Measurements from ENCODE around the gene TENM3. TPM values are rescaled to one million over a fixed set of nuclear protein-coding genes. Genes with fewer than 3 reads are reported as not detected.

TENM3 gene
- total RNA-seq, 4 donors from 2014 or later: 0.18 to 9.4 (median 1.5) TPM

DNA sequence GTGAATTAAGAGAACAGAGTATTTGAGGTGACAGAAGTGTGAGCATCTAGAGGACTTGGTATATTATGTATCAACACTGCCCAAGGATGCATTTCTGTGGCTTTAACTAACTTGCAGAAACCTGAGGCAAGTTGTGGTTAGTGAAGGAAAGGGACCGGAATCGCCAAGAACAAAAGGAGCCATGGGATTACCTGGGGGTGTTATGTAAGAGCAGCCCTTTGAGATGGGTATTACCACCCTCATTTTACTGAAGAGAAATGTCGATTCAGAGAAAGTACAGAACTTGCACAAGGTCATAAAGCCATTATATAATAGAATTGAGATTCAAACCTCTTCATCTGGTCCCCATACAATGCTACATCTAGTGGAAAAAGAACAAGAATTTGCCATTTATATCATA, 14.3 kb downstream of the TENM3 start:
- DNase-seq: no peak
- Histone ChIP-seq H3K27me3 (no peaks in the 10 kb centered on the region), H3K4me1 (no peaks in the 10 kb centered on the region), H3K9me3 (no peaks in the 10 kb centered on the region), H3K27ac (no peak overlapping the region), H3K4me3 (no peak overlapping the region), H3K36me3 (no peaks in the 10 kb centered on the region)
- TF ChIP-seq, protein P1, sequence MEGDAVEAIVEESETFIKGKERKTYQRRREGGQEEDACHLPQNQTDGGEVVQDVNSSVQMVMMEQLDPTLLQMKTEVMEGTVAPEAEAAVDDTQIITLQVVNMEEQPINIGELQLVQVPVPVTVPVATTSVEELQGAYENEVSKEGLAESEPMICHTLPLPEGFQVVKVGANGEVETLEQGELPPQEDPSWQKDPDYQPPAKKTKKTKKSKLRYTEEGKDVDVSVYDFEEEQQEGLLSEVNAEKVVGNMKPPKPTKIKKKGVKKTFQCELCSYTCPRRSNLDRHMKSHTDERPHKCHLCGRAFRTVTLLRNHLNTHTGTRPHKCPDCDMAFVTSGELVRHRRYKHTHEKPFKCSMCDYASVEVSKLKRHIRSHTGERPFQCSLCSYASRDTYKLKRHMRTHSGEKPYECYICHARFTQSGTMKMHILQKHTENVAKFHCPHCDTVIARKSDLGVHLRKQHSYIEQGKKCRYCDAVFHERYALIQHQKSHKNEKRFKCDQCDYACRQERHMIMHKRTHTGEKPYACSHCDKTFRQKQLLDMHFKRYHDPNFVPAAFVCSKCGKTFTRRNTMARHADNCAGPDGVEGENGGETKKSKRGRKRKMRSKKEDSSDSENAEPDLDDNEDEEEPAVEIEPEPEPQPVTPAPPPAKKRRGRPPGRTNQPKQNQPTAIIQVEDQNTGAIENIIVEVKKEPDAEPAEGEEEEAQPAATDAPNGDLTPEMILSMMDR (IDR thresholded peaks at IDR 0.05): no peak
- TF ChIP-seq POLR2A (IDR thresholded peaks at IDR 0.05): no peak

DNA sequence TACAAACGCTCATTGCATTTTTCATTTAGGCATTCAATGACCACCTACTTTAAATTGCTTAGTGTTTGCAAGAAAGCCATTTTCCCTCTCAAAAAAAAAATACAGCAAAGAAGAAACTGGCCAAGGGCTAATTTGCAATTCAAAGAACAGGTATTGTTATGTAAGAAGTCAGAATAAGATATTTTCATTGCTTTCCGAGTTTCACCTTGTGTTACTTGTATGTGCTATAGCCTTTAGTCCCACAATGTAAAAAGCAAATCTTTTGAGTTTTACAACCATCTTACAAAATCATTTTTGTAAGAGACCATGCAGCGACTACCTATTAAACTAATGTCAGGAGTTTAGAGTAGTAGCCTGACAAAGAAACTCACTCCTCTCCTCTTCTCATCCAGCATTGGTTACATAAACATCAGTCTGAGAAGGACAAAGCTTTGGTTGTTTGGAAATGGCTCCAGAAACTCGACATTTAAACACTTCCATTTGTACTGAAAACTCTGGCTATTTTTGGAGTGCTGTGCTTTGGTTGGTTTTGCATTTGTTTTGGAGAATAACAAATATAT, 15.3 kb downstream of the TENM3 start:
- H3K27me3 ChIP-seq: no peaks in the 10 kb centered on the region
- no peak for DNase-seq
- H3K9me3 ChIP-seq: no peaks in the 10 kb centered on the region
- no peak overlapping the region for H3K27ac ChIP-seq
- no peaks in the 10 kb centered on the region for H3K36me3 ChIP-seq
- TF ChIP-seq, protein P1 (IDR thresholded peaks at IDR 0.05): no peak
- no peak overlapping the region for H3K4me3 ChIP-seq
- H3K4me1 ChIP-seq: no peaks in the 10 kb centered on the region

DNA sequence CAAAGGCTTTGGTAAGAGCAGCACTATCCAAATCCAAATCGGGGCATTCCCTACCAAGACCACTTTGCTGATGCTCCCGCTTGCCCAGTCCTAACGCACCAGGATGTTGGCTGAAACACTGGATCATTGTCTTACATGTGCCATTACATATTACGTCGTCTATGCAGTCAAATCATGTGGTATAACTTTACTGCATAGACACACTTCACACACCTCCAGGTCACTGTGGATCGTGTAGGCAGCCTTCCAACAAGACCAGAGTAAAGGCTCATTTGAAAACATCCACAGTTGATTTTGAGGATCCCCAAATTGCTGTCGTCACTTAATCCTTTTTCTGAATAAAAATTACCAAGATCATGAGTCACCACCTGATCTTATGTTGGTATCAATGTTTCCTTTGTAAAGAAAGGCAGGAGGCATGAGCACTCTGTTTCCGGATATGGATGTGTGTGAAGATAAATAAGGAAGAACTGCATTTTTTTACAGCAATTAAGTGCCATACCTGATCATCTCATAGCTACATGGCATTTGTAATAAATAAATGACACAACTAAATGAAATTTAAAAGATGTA, 18.5 kb downstream of the TENM3 start:
- Histone ChIP-seq H3K27me3 (no peaks in the 10 kb centered on the region), H3K27ac (no peak overlapping the region), H3K4me1 (no peaks in the 10 kb centered on the region), H3K9me3 (no peaks in the 10 kb centered on the region), H3K4me3 (no peak overlapping the region), H3K36me3 (no peaks in the 10 kb centered on the region)
- TF ChIP-seq, protein P1 (IDR thresholded peaks at IDR 0.05): no peak
- no peak for TF ChIP-seq POLR2A (IDR thresholded peaks at IDR 0.05)
- DNase-seq: no peak

DNA sequence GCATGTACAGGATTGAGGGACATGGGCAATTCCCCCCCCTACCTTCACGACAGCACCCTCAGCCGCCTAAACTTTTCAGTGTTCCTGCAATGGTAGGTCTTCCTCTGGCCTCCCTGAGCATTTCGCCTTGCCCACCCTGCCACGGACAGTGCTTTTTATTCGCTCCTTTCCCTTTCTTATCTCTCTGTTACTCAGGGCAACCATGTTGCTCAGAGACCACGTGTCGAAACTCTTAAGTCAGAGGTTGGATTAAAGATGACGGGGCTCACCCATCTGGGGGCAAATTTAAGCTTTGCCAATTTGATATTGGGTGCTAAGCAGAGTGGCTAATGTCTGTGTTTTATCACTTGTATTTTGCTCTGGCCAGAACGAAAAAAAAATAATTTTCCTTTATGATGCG, 20.4 kb downstream of the TENM3 start:
- Histone ChIP-seq H3K27me3 (no peaks in the 10 kb centered on the region), H3K9me3 (no peaks in the 10 kb centered on the region), H3K27ac (no peak overlapping the region), H3K36me3 (no peaks in the 10 kb centered on the region), H3K4me1 (no peaks in the 10 kb centered on the region), H3K4me3 (no peak overlapping the region)
- TF ChIP-seq, protein P1 (IDR thresholded peaks at IDR 0.05): no peak
- no peak for TF ChIP-seq POLR2A (IDR thresholded peaks at IDR 0.05)
- no peak for DNase-seq

DNA sequence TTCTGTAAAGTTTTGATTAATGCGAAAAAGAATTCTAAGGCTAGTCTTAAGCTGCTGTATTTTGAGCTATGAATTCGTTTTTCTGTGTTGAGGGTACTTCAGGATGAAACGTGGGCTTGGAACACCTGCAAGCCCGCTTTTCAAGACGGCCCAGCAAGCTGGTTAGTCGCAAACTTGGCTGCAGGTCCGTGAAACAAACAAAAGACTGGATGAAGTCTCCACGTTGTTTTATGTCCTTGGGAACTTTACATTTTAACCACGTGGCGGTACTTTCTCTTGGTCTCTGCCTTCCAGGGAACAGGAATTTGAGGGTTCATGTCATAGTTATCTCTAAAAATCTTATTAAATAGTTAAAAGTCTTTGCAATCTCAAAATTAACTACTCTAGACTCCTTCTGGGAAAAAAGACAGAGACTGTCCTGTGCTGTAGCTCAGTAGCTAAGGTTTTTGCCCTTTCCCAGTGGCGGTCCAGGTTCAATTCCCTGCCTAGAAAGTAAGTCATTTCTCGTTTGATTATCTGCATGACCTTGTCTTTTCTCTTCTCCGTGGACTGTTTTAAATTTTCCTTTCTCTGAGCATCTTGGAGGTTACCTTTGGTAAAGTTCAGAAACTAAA, 21.0 kb downstream of the TENM3 start:
- Histone ChIP-seq H3K9me3 (no peaks in the 10 kb centered on the region), H3K36me3 (no peaks in the 10 kb centered on the region), H3K27ac (no peak overlapping the region), H3K4me3 (no peak overlapping the region), H3K27me3 (no peaks in the 10 kb centered on the region), H3K4me1 (no peaks in the 10 kb centered on the region)
- DNase-seq: no peak
- TF ChIP-seq, protein P1 (IDR thresholded peaks at IDR 0.05): no peak
- TF ChIP-seq POLR2A (IDR thresholded peaks at IDR 0.05): no peak

Data from Peyer's patch (tissue), 4 donors.